IMR-90 (cell line): ENCODE measurements around the gene CMIP. TPM values are rescaled to one million over a fixed set of nuclear protein-coding genes. Genes with fewer than 3 reads are reported as not detected.
A peak's percentile ranks its signal among the peaks of the same experiment; 100 is the strongest.

Source experiments
- ATAC-seq: fragments of 200-7000 bp; cut with Tn5 transposase; 2 replicates; pipeline ENCODE4 v1.9.1; 2020; ENCODE audit warnings: low read depth, mild to moderate bottlenecking, moderate library complexity
- BruUV-seq: library from RNA; stranded (reverse); fragments of 400-500 nt; replicated peaks from 2 replicates; lab custom pipeline; 2021; lab: Mats Ljungman, UMichigan
- CTCF ChIA-PET: fragments of 300-600 bp; formaldehyde crosslinking; extraction: SDS; loops from one replicate; lab custom pipeline; 2021; ENCODE audit warnings: antibody characterized with exemption; lab: Yijun Ruan, JAX
- POLR2A ChIA-PET: fragments of 300-600 bp; sonication (Branson Sonifier 250); formaldehyde crosslinking; loops from one replicate; lab custom pipeline; 2022; ENCODE audit warnings: antibody characterized with exemption; ENCODE audit not compliant: unreplicated experiment; lab: Charles Lee
- DNase-seq: peaks from one replicate; pipeline ENCODE4 v3.0.0; 2013
- H2AFZ ChIP-seq: replicated peaks from 2 replicates; pipeline ENCODE3; 2013; ENCODE audit warnings: low read length, mild to moderate bottlenecking; ENCODE audit not compliant: poor library complexity
- H2AK5ac ChIP-seq: 2 replicates; pipeline ENCODE4 v1.6.1; 2013; ENCODE audit warnings: low read depth, low read length, inconsistent platforms
- H2AK9ac ChIP-seq: replicated peaks from 2 replicates; pipeline ENCODE3; 2013; ENCODE audit warnings: mild to moderate bottlenecking, low read depth, low read length, moderate library complexity; ENCODE audit not compliant: poor library complexity
- H2BK120ac ChIP-seq: 2 replicates; pipeline ENCODE4 v1.6.1; 2013; ENCODE audit warnings: low read depth, low read length, inconsistent platforms
- H2BK15ac ChIP-seq: 3 replicates; pipeline ENCODE4 v1.6.1; 2013; ENCODE audit warnings: low read depth, low read length, inconsistent platforms
- H2BK20ac ChIP-seq: 2 replicates; pipeline ENCODE4 v1.6.1; 2013; ENCODE audit warnings: low read depth, mild to moderate bottlenecking, inconsistent platforms, low read length, moderate library complexity
- H2BK5ac ChIP-seq: 2 replicates; pipeline ENCODE4 v1.6.1; 2013; ENCODE audit warnings: mild to moderate bottlenecking, low read depth, low read length, inconsistent platforms; ENCODE audit not compliant: poor library complexity, severe bottlenecking
- H3K14ac ChIP-seq: replicated peaks from 2 replicates; pipeline ENCODE4 v1.6.1; 2013; ENCODE audit warnings: low read depth, low read length, inconsistent platforms
- H3K18ac ChIP-seq: 2 replicates; pipeline ENCODE4 v1.6.1; 2013; ENCODE audit warnings: low read depth, low read length, control low read depth
- H3K23ac ChIP-seq: 2 replicates; pipeline ENCODE4 v1.6.1; 2013; ENCODE audit warnings: low read depth, low read length, inconsistent platforms
- H3K27ac ChIP-seq: 2 replicates; pipeline ENCODE4 v1.5.1; 2013; ENCODE audit warnings: mild to moderate bottlenecking, control low read depth, low read length; ENCODE audit not compliant: insufficient read depth
- H3K27me3 ChIP-seq: 2 replicates; pipeline ENCODE4 v1.6.1; 2013; ENCODE audit warnings: low read length; ENCODE audit not compliant: control insufficient read depth, insufficient read depth
- H3K36me3 ChIP-seq: 2 replicates; pipeline ENCODE4 v1.6.1; 2013; ENCODE audit warnings: low read length, mixed read lengths; ENCODE audit not compliant: control insufficient read depth, insufficient read depth
- H3K4ac ChIP-seq: 2 replicates; pipeline ENCODE4 v1.6.1; 2013; ENCODE audit warnings: low read depth, low read length, inconsistent platforms
- H3K4me1 ChIP-seq: 2 replicates; pipeline ENCODE4 v1.6.1; 2013; ENCODE audit warnings: low read length, mixed read lengths; ENCODE audit not compliant: control insufficient read depth, insufficient read depth
- H3K4me2 ChIP-seq: 2 replicates; pipeline ENCODE4 v1.6.1; 2013; ENCODE audit warnings: low read depth, mild to moderate bottlenecking, control low read depth, low read length, moderate library complexity
- H3K4me3 ChIP-seq: 2 replicates; pipeline ENCODE4 v1.5.1; 2013; ENCODE audit warnings: low read depth, mild to moderate bottlenecking, control low read depth, low read length, moderate library complexity; ENCODE audit not compliant: insufficient read depth
- H3K56ac ChIP-seq: 2 replicates; pipeline ENCODE4 v1.6.1; 2013; ENCODE audit warnings: low read length, inconsistent platforms; ENCODE audit not compliant: insufficient read depth; ENCODE audit errors: extremely low read depth
- H3K79me1 ChIP-seq, 2 experiments: 2 replicates each; pipeline ENCODE4 v1.6.1; 2013; ENCODE audit warnings: low read length in 2 of 2, inconsistent platforms in 1 of 2, low read depth in 1 of 2
- H3K9ac ChIP-seq: 2 replicates; pipeline ENCODE4 v1.6.1; 2013; ENCODE audit warnings: low read depth, low read length, control low read depth
- H3K9me1 ChIP-seq: 2 replicates; pipeline ENCODE4 v1.6.1; 2013; ENCODE audit warnings: low read length, inconsistent platforms; ENCODE audit not compliant: insufficient read depth
- H3K9me3 ChIP-seq: 2 replicates; pipeline ENCODE4 v1.6.1; 2013; ENCODE audit warnings: low read length; ENCODE audit not compliant: control insufficient read depth, insufficient read depth
- H4K20me1 ChIP-seq: 2 replicates; pipeline ENCODE4 v1.6.1; 2013; ENCODE audit warnings: low read length, inconsistent platforms; ENCODE audit not compliant: insufficient read depth
- H4K5ac ChIP-seq: 2 replicates; pipeline ENCODE4 v1.6.1; 2013; ENCODE audit warnings: mild to moderate bottlenecking, low read depth, low read length, control low read depth
- H4K8ac ChIP-seq, 2 experiments: 2 replicates each; pipeline ENCODE4 v1.6.1; 2013; ENCODE audit warnings: low read depth in 2 of 2, low read length in 2 of 2, control low read depth in 1 of 2, inconsistent platforms in 1 of 2
- H4K91ac ChIP-seq: 2 replicates; pipeline ENCODE4 v1.6.1; 2013; ENCODE audit warnings: low read depth, low read length, inconsistent platforms; ENCODE audit not compliant: insufficient read depth
- BHLHE40 ChIP-seq: fragments of 150-350 bp; IDR thresholded peaks from 2 replicates; pipeline ENCODE4 v1.6.1; 2016; ENCODE audit warnings: mild to moderate bottlenecking, low read depth, low read length
- ELK1 ChIP-seq: fragments of 150-350 bp; IDR thresholded peaks from 2 replicates; pipeline ENCODE4 v1.6.1; 2016; ENCODE audit warnings: low read depth, mild to moderate bottlenecking, low read length, moderate library complexity, borderline replicate concordance
- POLR2A ChIP-seq: IDR thresholded peaks from 2 replicates; pipeline ENCODE4 v1.6.1; 2012; ENCODE audit warnings: mild to moderate bottlenecking, low read depth, low read length
- RAD21 ChIP-seq: IDR thresholded peaks from 2 replicates; pipeline ENCODE4 v1.6.1; 2012; ENCODE audit warnings: low read length, improper control_type of control experiment
- RCOR1 ChIP-seq: IDR thresholded peaks from 2 replicates; pipeline ENCODE4 v1.6.1; 2012; ENCODE audit warnings: mild to moderate bottlenecking, low read length, improper control_type of control experiment; ENCODE audit not compliant: insufficient replicate concordance
- USF2 ChIP-seq: fragments of 150-350 bp; IDR thresholded peaks from 2 replicates; pipeline ENCODE4 v1.6.1; 2017; ENCODE audit warnings: mild to moderate bottlenecking, antibody characterized with exemption, low read length, low read depth
- WGBS, 2 experiments: methylation state at CpG; one replicate each; pipeline versions ENCODE4 v1.1.5 to v1.1.7; 2013; ENCODE audit warnings: missing lambda C conversion rate in 2 of 2; ENCODE audit not compliant: insufficient read length in 1 of 2; ENCODE audit errors: extremely low coverage in 2 of 2; 5-methylcytosine and 5-hydroxymethylcytosine counted together
- dilution Hi-C: fragments of 300-500 bp; cut with HindIII; formaldehyde crosslinking; loops from one replicate; pipeline ENCODE4 v1.14.3; 2018; ENCODE audit warnings: low sequenced_read_pairs; ENCODE audit not compliant: unreplicated experiment
- in situ Hi-C: fragments of 300-500 bp; cut with MboI; formaldehyde crosslinking; loops from 3 replicates; pipeline ENCODE4 v1.14.3; 2019; ENCODE audit warnings: low sequenced_read_pairs, inconsistent platforms, mixed read lengths
- intact Hi-C: fragments of 100-400 bp; cut with micrococcal nuclease; formaldehyde crosslinking; loops from 2 replicates; pipeline ENCODE4 v1.10.0; 2022
- polyA plus RNA-seq, 3 experiments: library from polyadenylated mRNA; depleted of rRNA; stranded (reverse); fragments of >200 nt; gene quantifications; 2 replicates each; pipeline ENCODE4 v1.2.3, GENCODE V29; 2012; ENCODE audit warnings: low replicate concordance in 1 of 3
- total RNA-seq: library from RNA; depleted of rRNA; stranded (reverse); fragments of >200 nt; gene quantifications from 2 replicates; pipeline ENCODE4 v1.2.3, GENCODE V29; 2012

The CMIP gene
- total and polyA plus RNA-seq, 2 of the 4 experiments (the other 2 are of a cell fraction): 3.2 to 11.6 TPM

GRCh38 chr16:81442916-81443687 is 1.5 kb upstream of the CMIP start:
- intact Hi-C loops (loop anchor here (10.0 kb wide), 1 partner anchor 142 kb away; no protein-coding TSS in a partner anchor), in situ Hi-C loops (no loop called here), dilution Hi-C loops (no loop called here)
- Histone ChIP-seq H3K27me3 (peaks cover 41% of the 10 kb centered on the region), H3K18ac (no peak overlapping the region), H4K20me1 (peaks cover 19% of the 10 kb centered on the region), H2AK9ac (no peak overlapping the region), H2BK5ac (no peak overlapping the region), H3K79me1 (peaks cover 7 to 29% of the 10 kb centered on the region in 2 experiments; a peak in 3 of 4 replicates), H3K4ac (no peak overlapping the region), H3K27ac (no peak overlapping the region), H2BK120ac (no peak overlapping the region), H3K9me1 (no peaks in the 10 kb centered on the region; the same call in 1 of the 2 replicates), H4K5ac (no peak overlapping the region), H2AFZ (peak overlapping the region; percentile 38), H2AK5ac (no peak overlapping the region), H3K56ac (no peak overlapping the region), H3K4me3 (no peak overlapping the region), H3K9ac (no peak overlapping the region), H3K9me3 (no peaks in the 10 kb centered on the region), H4K91ac (no peak overlapping the region), H3K4me2 (no peak overlapping the region), H3K14ac (no peak overlapping the region), H3K23ac (no peak overlapping the region), H3K36me3 (no peaks in the 10 kb centered on the region), H4K8ac (no peak overlapping the region), H2BK15ac (no peak overlapping the region), H2BK20ac (no peak overlapping the region), H3K4me1 (peaks cover 7% of the 10 kb centered on the region)
- POLR2A ChIA-PET: no interaction called here
- 90% methylated on average over 5 of the region's 8 CpGs; no CpG with 5 or more reads in 1 of the 2 experiments for WGBS, 2 experiments
- CTCF ChIA-PET: interaction anchor here (0.6 kb wide), 1 partner anchor 143 kb away, joined by 3 read pairs; no protein-coding TSS in a partner anchor
- BruUV-seq: no TSS peak
- no peak for ATAC-seq
- no peak for DNase-seq
- TF ChIP-seq USF2: no peak
- no peak for TF ChIP-seq BHLHE40
- TF ChIP-seq RCOR1: no peak
- no peak for TF ChIP-seq RAD21
- TF ChIP-seq POLR2A: no peak
- no peak for TF ChIP-seq ELK1
